Activated B cell treated with CpG ODN at 0.5 μM for 24 hours (primary cell): ENCODE results near the gene SEPTIN8. TPM values are rescaled to one million over a fixed set of nuclear protein-coding genes. Genes with fewer than 3 reads are reported as not detected.

ENCODE experiments used
- ATAC-seq: fragments of 200-7000 bp; cut with Tn5 transposase; one replicate; pipeline ENCODE4 v1.10.0; 2021; ENCODE audit warnings: low read depth, mild to moderate bottlenecking, moderate library complexity
- CTCF ChIA-PET: fragments of 350-600 bp; sonication (Branson Sonifier 250); formaldehyde crosslinking; loops from one replicate; lab custom pipeline; 2021; ENCODE audit warnings: antibody characterized with exemption; lab: Charles Lee
- POLR2A ChIA-PET: fragments of 350-600 bp; sonication (Branson Sonifier 250); formaldehyde crosslinking; loops from one replicate; lab custom pipeline; 2021; ENCODE audit warnings: antibody characterized with exemption; lab: Charles Lee
- DNase-seq: peaks from one replicate; pipeline ENCODE4 v3.0.0; 2022
- H3K27ac Mint-ChIP-seq: one replicate; pipeline ENCODE4 v1.8.0; 2020; ENCODE audit warnings: mixed read lengths
- H3K27me3 Mint-ChIP-seq: one replicate; pipeline ENCODE4 v1.8.0; 2021; ENCODE audit warnings: mixed read lengths
- H3K36me3 Mint-ChIP-seq: one replicate; pipeline ENCODE4 v1.8.0; 2021; ENCODE audit warnings: low read depth, mixed read lengths
- H3K4me1 Mint-ChIP-seq: one replicate; pipeline ENCODE4 v1.8.0; 2021; ENCODE audit warnings: mixed read lengths
- H3K4me3 Mint-ChIP-seq: one replicate; pipeline ENCODE4 v1.8.0; 2020; ENCODE audit warnings: mild to moderate bottlenecking, mixed read lengths
- H3K9me3 Mint-ChIP-seq: one replicate; pipeline ENCODE4 v1.8.0; 2020; ENCODE audit warnings: mixed read lengths
- CTCF ChIP-seq: fragments of 200-600 bp; IDR thresholded peaks from one replicate; pipeline ENCODE4 v1.8.0; 2022; ENCODE audit warnings: antibody characterized with exemption, mild to moderate bottlenecking
- intact Hi-C: fragments of 100-400 bp; cut with micrococcal nuclease; formaldehyde crosslinking; loops from one replicate; pipeline ENCODE4 v1.15.1; 2024
- total RNA-seq: library from RNA; stranded (reverse); gene quantifications from 2 replicates; pipeline ENCODE4 v1.2.3, GENCODE V29; 2022

The SEPTIN8 gene
- total RNA-seq, 1 donor from 2014 or later, result 7.3 TPM

GRCh38 chr5:132751444-132751843 lies 25.6 kb downstream of the SEPTIN8 start:
- H3K9me3 Mint-ChIP-seq, result no peaks in the 10 kb centered on the region
- intact Hi-C loops, result loop anchor here (1.0 kb wide), 1 partner anchor 14 kb away; the partner anchor contains the start of gene KIF3A
- ChIA-PET CTCF (no interaction called here), POLR2A (interaction anchor here (0.6 to 0.8 kb wide), 2 partner anchors 14 to 67 kb away, joined by 4 to 5 read pairs; partner anchors contain the start of gene KIF3A)
- no peak for ATAC-seq
- H3K4me3 Mint-ChIP-seq, result no peak overlapping the region
- no peak for TF ChIP-seq CTCF
- H3K4me1 Mint-ChIP-seq, result peaks cover 19% of the 10 kb centered on the region
- no peak for DNase-seq
- H3K36me3 Mint-ChIP-seq, result no peaks in the 10 kb centered on the region
- peaks cover 5% of the 10 kb centered on the region for H3K27me3 Mint-ChIP-seq
- peak overlapping the region; percentile 36 for H3K27ac Mint-ChIP-seq

DNA sequence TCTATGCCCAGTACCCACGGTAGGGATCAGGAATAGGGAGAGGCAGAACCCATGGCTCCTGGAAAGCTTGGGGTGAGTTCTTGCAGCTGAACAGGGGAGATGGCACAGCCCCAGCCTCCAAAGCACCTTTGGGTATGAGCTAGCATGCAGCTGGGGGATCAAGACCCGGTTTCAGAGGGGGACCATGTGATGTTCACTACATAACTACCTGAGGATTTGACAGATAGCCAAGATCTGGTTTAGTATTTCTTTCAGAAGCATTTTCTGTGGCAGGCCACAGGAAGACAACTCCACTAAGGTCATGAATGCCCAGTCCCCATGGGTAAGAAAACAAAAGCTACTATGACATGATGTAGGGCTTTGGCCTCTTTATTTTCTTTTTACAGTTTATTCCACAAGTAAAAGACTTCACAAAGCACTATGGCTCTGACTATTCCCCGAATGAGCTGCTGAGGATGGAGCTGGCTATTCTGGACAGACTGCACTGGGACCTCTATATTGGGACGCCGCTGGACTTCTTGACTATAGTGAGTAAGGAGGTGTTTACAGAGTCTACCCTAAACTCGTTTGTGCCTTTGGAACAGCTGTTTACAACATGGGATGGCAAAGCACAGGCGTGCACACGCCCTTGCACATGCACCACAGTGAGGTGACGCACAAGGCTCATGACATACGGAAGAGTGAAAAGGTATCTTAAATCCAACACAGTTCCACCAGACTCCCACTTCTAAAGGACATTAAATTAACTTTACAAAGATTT lies 26.4 kb downstream of the SEPTIN8 start:
- TF ChIP-seq CTCF, result no peak
- H3K9me3 Mint-ChIP-seq, result no peaks in the 10 kb centered on the region
- ChIA-PET CTCF (no interaction called here), POLR2A (no interaction called here)
- H3K36me3 Mint-ChIP-seq, result no peaks in the 10 kb centered on the region
- no peak overlapping the region for H3K4me3 Mint-ChIP-seq
- peaks cover 19% of the 10 kb centered on the region for H3K4me1 Mint-ChIP-seq
- ATAC-seq, result no peak
- no peak for DNase-seq
- peaks cover 9% of the 10 kb centered on the region for H3K27me3 Mint-ChIP-seq
- intact Hi-C loops, result loop anchor here (1.0 kb wide), 1 partner anchor 13 kb away; the partner anchor contains the start of gene KIF3A
- peak overlapping the region; percentile 36 for H3K27ac Mint-ChIP-seq

DNA sequence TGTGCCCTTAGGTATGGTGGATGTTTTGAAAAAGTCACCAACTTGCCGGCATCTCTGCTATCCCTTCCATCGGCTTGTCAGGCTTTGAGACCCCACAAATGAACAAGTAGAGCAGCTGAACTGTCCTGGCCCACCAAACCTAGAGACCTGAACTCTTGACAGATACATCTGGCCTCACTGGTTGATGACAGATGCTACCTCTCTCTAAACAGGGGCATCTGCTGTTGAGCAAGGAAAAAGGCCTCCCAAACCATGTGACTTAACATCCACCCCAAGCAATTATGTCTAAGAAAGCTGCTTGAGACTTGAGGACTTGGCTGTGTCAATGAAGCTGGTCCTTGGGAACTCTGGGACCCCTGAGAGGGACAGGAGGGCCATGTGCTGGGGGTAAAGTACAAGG lies 27.5 kb downstream of the SEPTIN8 start:
- Mint-ChIP-seq H3K4me3 (no peak overlapping the region), H3K36me3 (no peaks in the 10 kb centered on the region), H3K9me3 (no peaks in the 10 kb centered on the region), H3K27ac (no peak overlapping the region), H3K4me1 (peaks cover 19% of the 10 kb centered on the region), H3K27me3 (peaks cover 14% of the 10 kb centered on the region)
- no peak for TF ChIP-seq CTCF
- no peak for ATAC-seq
- POLR2A ChIA-PET, result no interaction called here
- DNase-seq, result no peak
- CTCF ChIA-PET, result no interaction called here
- intact Hi-C loops, result no loop called here

GRCh38 chr5:132748522-132749000 lies 28.5 kb downstream of the SEPTIN8 start:
- TF ChIP-seq CTCF, result no peak
- Mint-ChIP-seq H3K27ac (no peak overlapping the region), H3K9me3 (no peaks in the 10 kb centered on the region), H3K36me3 (no peaks in the 10 kb centered on the region), H3K27me3 (peaks cover 14% of the 10 kb centered on the region), H3K4me3 (peak overlapping the region; percentile 48), H3K4me1 (peaks cover 19% of the 10 kb centered on the region)
- CTCF ChIA-PET, result no interaction called here
- ATAC-seq (no peak), DNase-seq (no peak)
- intact Hi-C loops, result no loop called here
- POLR2A ChIA-PET, result no interaction called here
